Upper lobe of left lung (tissue), 6 donors: ENCODE data around the gene BRCA1. TPM values are rescaled to one million over a fixed set of nuclear protein-coding genes. Genes with fewer than 3 reads are reported as not detected.
A peak's percentile ranks its signal among the peaks of the same experiment; 100 is the strongest.

ENCODE experiments used
- ATAC-seq, 2 donors: fragments of 200-7000 bp; cut with Tn5 transposase; one replicate each; pipeline ENCODE4 v1.9.1; 2022; ENCODE audit warnings: mild to moderate bottlenecking in 2 of 2, moderate library complexity in 2 of 2; ENCODE audit not compliant: low FRiP score in 2 of 2
- DNase-seq, 2 donors: peaks; one replicate each; pipeline ENCODE4 v3.0.0-alpha.2; 2019 to 2020
- H3K27ac ChIP-seq, 4 donors: fragments of 200-600 bp; sonication (generic); one replicate each; pipeline ENCODE4 v1.5.1; 2016 to 2019
- H3K27me3 ChIP-seq, 4 donors: fragments of 200-600 bp; sonication (generic); one replicate each; pipeline ENCODE4 v1.5.1; 2017 to 2019
- H3K36me3 ChIP-seq, 4 donors: fragments of 200-600 bp; sonication (generic); one replicate each; pipeline ENCODE4 v1.5.1; 2016 to 2019
- H3K4me1 ChIP-seq, 4 donors: fragments of 200-600 bp; sonication (generic); one replicate each; pipeline ENCODE4 v1.5.1; 2018 to 2019
- H3K4me3 ChIP-seq, 4 donors: fragments of 200-600 bp; sonication (generic); one replicate each; pipeline ENCODE4 v1.5.1; 2017 to 2019; ENCODE audit warnings: mild to moderate bottlenecking in 2 of 4, moderate library complexity in 1 of 4
- H3K9me3 ChIP-seq, 4 donors: fragments of 200-600 bp; sonication (generic); one replicate each; pipeline ENCODE4 v1.5.1; 2018 to 2019
- CTCF ChIP-seq, 6 experiments: fragments of 450-650 bp in 4 of 6; fragments of 200-600 bp in 2 of 6; sonication (generic) in 2 of 6; IDR thresholded peaks; one replicate each; pipeline ENCODE4 v1.5.1; 2016 to 2019; ENCODE audit warnings: antibody characterized with exemption in 6 of 6
- EP300 ChIP-seq, 4 donors: sonication (generic); formaldehyde crosslinking; IDR thresholded peaks; one replicate each; pipeline ENCODE4 v1.5.1; 2017; ENCODE audit warnings: antibody characterized with exemption in 4 of 4, control low read depth in 2 of 4
- POLR2A ChIP-seq, 4 donors: fragments of 450-650 bp; IDR thresholded peaks; one replicate each; pipeline ENCODE4 v1.5.1; 2016 to 2017; ENCODE audit warnings: antibody characterized with exemption in 4 of 4, mild to moderate bottlenecking in 2 of 4
- POLR2AphosphoS5 ChIP-seq, 2 donors: sonication (generic); formaldehyde crosslinking; IDR thresholded peaks; one replicate each; pipeline ENCODE4 v1.5.1; 2017; ENCODE audit warnings: antibody characterized with exemption in 2 of 2
- WGBS, 2 donors: methylation state at CpG; one replicate each; pipeline ENCODE4 v1.1.5; 2017 to 2018; 5-methylcytosine and 5-hydroxymethylcytosine counted together
- total RNA-seq, 6 donors: library from RNA; depleted of rRNA in 4 of 6; stranded (reverse); fragments of >200 nt in 4 of 6; gene quantifications; one replicate each; pipeline versions ENCODE4 v1.1.0 to v1.2.1, GENCODE V29; 2016 to 2021
- donor health status: DM: no; HTN: no; CAD: no; lungs with moderate emphysema.
- donor health status: DM: no; HTN: yes; CAD: no; lungs with severe emphysema.

The BRCA1 gene
- 10 to 100 TPM in 3 of 6 donors, 1 to 10 TPM in 3; 4.3 to 15.7 (median 8.0) TPM for total RNA-seq

GRCh38 chr17:43125133-43125966 lies at the start of gene BRCA1:
Gene BRCA1 (minus strand): TSS chr17:43125364. CDS start chr17:43124096, 1,268 bp downstream.
- DNase-seq (peak in 1 of 2 donors; percentile 97), ATAC-seq (peak; percentile 98 to 99)
- peaks cover 26 to 46% (median 32%) of the 10 kb centered on the region in 4 donors for H3K4me1 ChIP-seq
- peaks cover 0 to 5% (median 0%) of the 10 kb centered on the region in 4 donors for H3K36me3 ChIP-seq
- no peaks in the 10 kb centered on the region for H3K27me3 ChIP-seq
- TF ChIP-seq EP300 (IDR thresholded peaks at IDR 0.05) (no peak), POLR2A (IDR thresholded peaks at IDR 0.05) (peak in 3 of 4 donors; percentile 38 to 73 (median 59)), CTCF (IDR thresholded peaks at IDR 0.05) (peak in 1 of 6 experiments; percentile 11), POLR2AphosphoS5 (IDR thresholded peaks at IDR 0.05) (peak; percentile 78 to 83)
- no peaks in the 10 kb centered on the region for H3K9me3 ChIP-seq
- 2 to 3% methylated on average over 34 to 38 of the region's 38 CpGs for WGBS, 2 donors
- H3K27ac ChIP-seq = peak within 1 kb of the TSS; percentile 79 to 91 (median 84)
- H3K4me3 ChIP-seq = peak within 1 kb of the TSS; percentile 58 to 77 (median 66)

GRCh38 chr17:43171586-43172487 lies 46.7 kb upstream of the BRCA1 start:
- H3K9me3 ChIP-seq = no peaks in the 10 kb centered on the region
- peaks cover 6 to 13% (median 10%) of the 10 kb centered on the region in 4 donors for H3K36me3 ChIP-seq
- 6 to 7% methylated on average over 12 of the region's 12 CpGs for WGBS, 2 donors
- peak overlapping the region; percentile 91 to 98 (median 96) for H3K27ac ChIP-seq
- peak overlapping the region; percentile 62 to 86 (median 76) for H3K4me3 ChIP-seq
- no peaks in the 10 kb centered on the region for H3K27me3 ChIP-seq
- ATAC-seq = peak in 1 of 2 donors; percentile 16
- peak in 2 of 6 experiments; percentile 19 to 21 for TF ChIP-seq CTCF (IDR thresholded peaks at IDR 0.05)
- no peak for TF ChIP-seq EP300 (IDR thresholded peaks at IDR 0.05)
- TF ChIP-seq POLR2AphosphoS5 (IDR thresholded peaks at IDR 0.05) = peak in 1 of 2 donors; percentile 35
- peak in 1 of 2 donors; percentile 54 for DNase-seq
- H3K4me1 ChIP-seq = peaks cover 48 to 66% (median 58%) of the 10 kb centered on the region in 4 donors

- TF ChIP-seq CTCF (IDR thresholded peaks at IDR 0.05) (peak in 2 of 6 experiments; percentile 20 to 36), POLR2A (IDR thresholded peaks at IDR 0.05) (peak in 3 of 4 donors; percentile 77 to 91 (median 79)), POLR2AphosphoS5 (IDR thresholded peaks at IDR 0.05) (peak; percentile 88 to 91), EP300 (IDR thresholded peaks at IDR 0.05) (no peak)
- WGBS, 2 donors = 0 to 1% methylated on average over 41 of the region's 41 CpGs
- Histone ChIP-seq H3K27ac (peak within 1 kb of the TSS; percentile 91 to 98 (median 96)), H3K36me3 (peaks cover 0 to 4% (median 3%) of the 10 kb centered on the region in 4 donors), H3K9me3 (no peaks in the 10 kb centered on the region), H3K27me3 (no peaks in the 10 kb centered on the region), H3K4me3 (peak within 1 kb of the TSS; percentile 62 to 86 (median 76)), H3K4me1 (peaks cover 47 to 57% (median 51%) of the 10 kb centered on the region in 4 donors)
- DNase-seq = peak; percentile 92 to 95
- ATAC-seq = peak; percentile 94 to 96
Observed at GRCh38 chr17:43170766-43171585, 45.8 kb upstream of the BRCA1 start, which contains the start of gene NBR1. Gene NBR1 (plus strand): TSS chr17:43171214. CDS start chr17:43175800, 4,586 bp downstream.
